ENCODE data around the gene IRAK1.

IRAK1 gene

GRCh38 chrX:154019633-154020528 lies at the start of gene IRAK1:
Gene IRAK1, minus strand, starts transcription at chrX:154019902. Its CDS starts 90 bp downstream, at chrX:154019812.
- peak; percentile 29 for DNase-seq

GRCh38 chrX:154068560-154068959 lies 48.9 kb upstream of the IRAK1 start:
- no peak for DNase-seq

- DNase-seq = no peak
Observed at GRCh38 chrX:154064637-154065435, 45.1 kb upstream of the IRAK1 start.

GRCh38 chrX:154063234-154063633 lies 43.5 kb upstream of the IRAK1 start:
- no peak for DNase-seq

GRCh38 chrX:154061801-154062200 lies 42.1 kb upstream of the IRAK1 start:
- no peak for DNase-seq

GRCh38 chrX:154059729-154060245 lies 40.1 kb upstream of the IRAK1 start:
- no peak for DNase-seq

- no peak for DNase-seq
Observed at GRCh38 chrX:154059231-154059630, 39.5 kb upstream of the IRAK1 start.

GRCh38 chrX:154058214-154058997 lies 38.7 kb upstream of the IRAK1 start:
- no peak for DNase-seq

GRCh38 chrX:154057791-154058190 lies 38.1 kb upstream of the IRAK1 start:
- no peak for DNase-seq

GRCh38 chrX:154056770-154057241 lies 37.1 kb upstream of the IRAK1 start:
- no peak for DNase-seq

- DNase-seq = peak; percentile 15
Observed at GRCh38 chrX:154051201-154051810, 31.6 kb upstream of the IRAK1 start.

- no peak for DNase-seq
Observed at GRCh38 chrX:154050113-154050495, 30.4 kb upstream of the IRAK1 start.

- no peak for DNase-seq
Observed at GRCh38 chrX:154049209-154050112, 29.8 kb upstream of the IRAK1 start.

GRCh38 chrX:154048398-154048797 lies 28.7 kb upstream of the IRAK1 start:
- DNase-seq = no peak

GRCh38 chrX:154046940-154047610 lies 27.4 kb upstream of the IRAK1 start:
- DNase-seq = no peak

- no peak for DNase-seq
Observed at GRCh38 chrX:154046031-154046781, 26.5 kb upstream of the IRAK1 start.

GRCh38 chrX:154044091-154044490 lies 24.4 kb upstream of the IRAK1 start:
- DNase-seq = no peak

- DNase-seq = no peak
Observed at GRCh38 chrX:154043003-154043763, 23.5 kb upstream of the IRAK1 start.

GRCh38 chrX:154040863-154041262 lies 21.2 kb upstream of the IRAK1 start:
- no peak for DNase-seq

Measured in GDM1 (cell line).